SK-N-SH (cell line): ENCODE measurements around the gene ABCG4. TPM values are rescaled to one million over a fixed set of nuclear protein-coding genes. Genes with fewer than 3 reads are reported as not detected.
A peak's percentile ranks its signal among the peaks of the same experiment; 100 is the strongest.

ENCODE experiments used
- CTCF ChIA-PET: fragments of 300-600, 350-600 bp; formaldehyde crosslinking; extraction: SDS; loops from one replicate; lab custom pipeline; 2021; lab: Yijun Ruan, JAX
- POLR2A ChIA-PET: fragments of 350-600 bp; sonication (Branson Sonifier 250); formaldehyde crosslinking; extraction: SDS; loops from one replicate; lab custom pipeline; 2020; ENCODE audit warnings: antibody characterized with exemption, inconsistent platforms; lab: Yijun Ruan, JAX
- DNase-seq: peaks from one replicate; pipeline ENCODE4 v3.0.0; 2012
- H2AFZ ChIP-seq: fragments of 200-600 bp; sonication (generic); 2 replicates; pipeline ENCODE4 v1.8.1; 2016; ENCODE audit warnings: antibody characterized with exemption, mild to moderate bottlenecking, low read depth
- H3F3A ChIP-seq: fragments of 200-600 bp; sonication (generic); replicated peaks from 2 replicates; pipeline ENCODE3; 2016; ENCODE audit warnings: antibody characterized with exemption, mild to moderate bottlenecking; ENCODE audit not compliant: insufficient read depth
- H3K27ac ChIP-seq, 2 experiments: fragments of 200-500 bp in 1 of 2; fragments of 200-600 bp in 1 of 2; sonication (Bioruptor generic) in 1 of 2; sonication (generic), shearing (Covaris generic) in 1 of 2; 2 replicates each; pipeline versions ENCODE4 v1.5.1 to v1.6.1; 2014 to 2016; ENCODE audit warnings: low read depth in 2 of 2, inconsistent platforms in 1 of 2, low read length in 1 of 2, mild to moderate bottlenecking in 1 of 2, mixed read lengths in 1 of 2
- H3K27me3 ChIP-seq: fragments of 200-600 bp; sonication (generic), shearing (Covaris generic); 2 replicates; pipeline ENCODE4 v1.6.1; 2016; ENCODE audit warnings: mixed run types; ENCODE audit not compliant: insufficient read depth
- H3K36me3 ChIP-seq, 2 experiments: fragments of 200-500 bp in 1 of 2; fragments of 200-600 bp in 1 of 2; sonication (Bioruptor generic) in 1 of 2; sonication (generic) in 1 of 2; replicated peaks in 1 of 2; 2 replicates each; pipeline versions ENCODE3 to v1.5.1; 2014 to 2016; ENCODE audit warnings: low read length in 1 of 2, mild to moderate bottlenecking in 1 of 2; ENCODE audit not compliant: insufficient read depth in 2 of 2, control insufficient read depth in 1 of 2
- H3K4me1 ChIP-seq, 2 experiments: fragments of 200-500 bp in 1 of 2; fragments of 200-600 bp in 1 of 2; sonication (Bioruptor generic) in 1 of 2; sonication (generic), shearing (Covaris generic) in 1 of 2; 2 replicates each; pipeline versions ENCODE4 v1.5.1 to v1.6.1; 2014 to 2016; ENCODE audit warnings: low read depth in 1 of 2, low read length in 1 of 2, mixed run types in 1 of 2; ENCODE audit not compliant: insufficient read depth in 2 of 2, control insufficient read depth in 1 of 2
- H3K4me2 ChIP-seq: fragments of 200-600 bp; sonication (generic), shearing (Covaris generic); 2 replicates; pipeline ENCODE4 v1.6.1; 2017; ENCODE audit warnings: mixed run types
- H3K4me3 ChIP-seq, 2 experiments: fragments of 200-500 bp in 1 of 2; fragments of 200-600 bp in 1 of 2; sonication (Bioruptor generic) in 1 of 2; sonication (generic), shearing (Covaris generic) in 1 of 2; 2 replicates each; pipeline versions ENCODE4 v1.5.1 to v1.8.1; 2014 to 2016; ENCODE audit warnings: low read depth in 2 of 2, inconsistent platforms in 1 of 2, low read length in 1 of 2, mild to moderate bottlenecking in 1 of 2, mixed read lengths in 1 of 2, moderate library complexity in 1 of 2
- H3K79me2 ChIP-seq: fragments of 200-600 bp; sonication (generic); 2 replicates; pipeline ENCODE4 v1.8.1; 2017; ENCODE audit warnings: mild to moderate bottlenecking; ENCODE audit not compliant: insufficient read depth
- H3K9ac ChIP-seq: fragments of 200-600 bp; sonication (generic); 2 replicates; pipeline ENCODE4 v1.6.1; 2017; ENCODE audit warnings: mixed run types
- H3K9me2 ChIP-seq: fragments of 200-600 bp; sonication (generic); 2 replicates; pipeline ENCODE4 v1.6.1; 2017; ENCODE audit warnings: mixed run types
- H3K9me3 ChIP-seq: fragments of 200-600 bp; sonication (generic); 2 replicates; pipeline ENCODE4 v1.6.1; 2017; ENCODE audit warnings: mixed run types, mild to moderate bottlenecking, moderate library complexity
- H4K20me1 ChIP-seq: fragments of 200-600 bp; sonication (generic); 2 replicates; pipeline ENCODE4 v1.6.1; 2017; ENCODE audit warnings: mild to moderate bottlenecking, mixed run types; ENCODE audit not compliant: insufficient read depth
- ELF1 ChIP-seq: IDR thresholded peaks from 2 replicates; pipeline ENCODE4 v1.4.0; 2012
- FOXM1 ChIP-seq: IDR thresholded peaks from 2 replicates; pipeline ENCODE4 v1.4.0; 2012; ENCODE audit warnings: low read depth, mild to moderate bottlenecking
- GABPA ChIP-seq: IDR thresholded peaks from 2 replicates; pipeline ENCODE4 v1.4.0; 2012; ENCODE audit warnings: low read depth, mild to moderate bottlenecking
- GATA2 ChIP-seq: sonication (generic); formaldehyde crosslinking; IDR thresholded peaks from 2 replicates; pipeline ENCODE4 v1.5.0; 2020; ENCODE audit warnings: mild to moderate bottlenecking, missing genetic modification reagents
- JUND ChIP-seq: IDR thresholded peaks from 2 replicates; pipeline ENCODE4 v1.4.0; 2012
- MEF2A ChIP-seq: IDR thresholded peaks from 2 replicates; pipeline ENCODE4 v1.4.0; 2012; ENCODE audit warnings: low read depth, borderline replicate concordance
- POLR2AphosphoS5 ChIP-seq: IDR thresholded peaks from 2 replicates; pipeline ENCODE4 v1.6.1; 2012; ENCODE audit warnings: low read depth, low read length
- RAD21 ChIP-seq: IDR thresholded peaks from 2 replicates; pipeline ENCODE4 v1.6.1; 2012; ENCODE audit warnings: mild to moderate bottlenecking, low read length
- REST ChIP-seq: IDR thresholded peaks from 2 replicates; pipeline ENCODE4 v1.6.1; 2012; ENCODE audit warnings: mild to moderate bottlenecking, low read depth, low read length, moderate library complexity
- RFX5 ChIP-seq: IDR thresholded peaks from 2 replicates; pipeline ENCODE4 v1.6.1; 2012; ENCODE audit warnings: mild to moderate bottlenecking, improper control_type of control experiment, low read length
- SIN3A ChIP-seq: IDR thresholded peaks from 2 replicates; pipeline ENCODE4 v1.6.1; 2012; ENCODE audit warnings: low read depth, mild to moderate bottlenecking, low read length, moderate library complexity, borderline replicate concordance
- SMC3 ChIP-seq: IDR thresholded peaks from 2 replicates; pipeline ENCODE4 v1.6.1; 2012; ENCODE audit warnings: low read depth, low read length, improper control_type of control experiment
- TEAD4 ChIP-seq: IDR thresholded peaks from 2 replicates; pipeline ENCODE4 v1.4.0; 2012; ENCODE audit warnings: mild to moderate bottlenecking, borderline replicate concordance; ENCODE audit not compliant: insufficient read depth
- USF1 ChIP-seq: IDR thresholded peaks from 2 replicates; pipeline ENCODE4 v1.4.0; 2012; ENCODE audit warnings: low read depth, borderline replicate concordance
- YY1 ChIP-seq: IDR thresholded peaks from 2 replicates; pipeline ENCODE4 v1.4.0; 2012; ENCODE audit warnings: low read depth, mild to moderate bottlenecking
- WGBS: methylation state at CpG from one replicate; pipeline ENCODE4 v1.1.6; 2017; ENCODE audit warnings: low lambda C conversion rate; 5-methylcytosine and 5-hydroxymethylcytosine counted together
- polyA plus RNA-seq, 3 experiments: library from polyadenylated mRNA; depleted of rRNA; stranded (reverse); fragments of >200 nt; gene quantifications; 2 replicates each; pipeline ENCODE4 v1.2.3, GENCODE V29; 2012
- TF ChIP-seq, protein P1 (sequence below): IDR thresholded peaks from 2 replicates; pipeline ENCODE4; 2012
- TF ChIP-seq, protein P2 (sequence below): IDR thresholded peaks from 2 replicates; pipeline ENCODE4 v1.4.0; 2012; ENCODE audit warnings: low read depth

Gene ABCG4
- polyA plus RNA-seq, 1 of the 3 experiments (the other 2 are of a cell fraction), result 0.72 TPM

DNA sequence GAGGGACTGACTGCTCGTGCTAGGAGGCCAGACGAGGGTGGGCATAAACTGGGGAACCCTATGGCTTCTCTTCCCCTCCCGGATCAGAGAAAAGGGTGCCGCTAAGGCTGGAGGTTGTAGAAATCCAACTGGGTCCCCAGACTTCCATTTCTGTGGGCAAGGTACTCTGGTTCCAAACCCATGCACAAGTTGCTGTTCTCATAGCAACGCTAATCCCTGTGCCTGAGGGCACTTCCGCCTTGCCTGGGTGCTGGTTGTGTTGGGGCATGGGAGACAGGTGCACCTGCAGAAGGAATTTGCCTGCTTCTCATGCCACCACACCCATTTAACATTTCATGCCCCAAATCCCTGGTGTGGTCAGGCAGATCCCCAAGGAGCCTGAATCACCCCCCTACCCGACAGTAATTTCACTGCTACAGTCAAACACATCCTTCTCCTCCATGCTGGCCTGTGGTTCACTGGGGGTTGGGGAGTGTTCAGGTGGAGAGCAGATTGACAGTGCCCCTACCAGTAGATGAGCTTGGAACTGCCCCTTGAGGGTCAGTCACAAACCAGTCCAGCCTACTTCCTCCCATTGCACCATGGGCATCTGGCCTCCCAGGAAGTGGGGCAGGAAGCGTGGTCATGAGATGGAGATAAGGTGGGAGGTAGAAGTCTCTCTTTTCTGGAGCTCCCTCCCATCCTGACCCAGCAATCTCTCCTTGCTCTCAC lies 40.6 kb upstream of the ABCG4 start:
- Histone ChIP-seq H3K4me3 (peak overlapping the region; percentile 85 to 86), H4K20me1 (no peaks in the 10 kb centered on the region), H3K9me2 (no peaks in the 10 kb centered on the region), H3K9me3 (no peaks in the 10 kb centered on the region), H3K4me1 (peaks cover 24 to 27% of the 10 kb centered on the region in 2 experiments), H3K4me2 (peak overlapping the region; percentile 98), H3K9ac (peak overlapping the region; percentile 81), H3K27me3 (no peaks in the 10 kb centered on the region), H2AFZ (peak overlapping the region; percentile 75), H3F3A (peaks cover 12% of the 10 kb centered on the region), H3K79me2 (peaks cover 35% of the 10 kb centered on the region; the same call in 1 of the 2 replicates), H3K36me3 (peaks cover 0 to 17% of the 10 kb centered on the region in 2 experiments), H3K27ac (no peak overlapping the region; a peak in 1 of 4 replicates)
- WGBS, result 44% methylated on average over 5 of the region's 8 CpGs
- POLR2A ChIA-PET, result interaction anchor here (1.0 to 4.3 kb wide), 4 partner anchors 9 to 209 kb away, joined by 3 to 17 read pairs (median 6); partner anchors contain the start of genes HMBS and MCAM
- peak; percentile 49 for DNase-seq
- CTCF ChIA-PET, result interaction anchor here (0.6 to 4.5 kb wide), 3 partner anchors 37 to 98 kb away, joined by 3 to 15 read pairs (median 4); partner anchors contain the start of gene CBL
- TF ChIP-seq GATA2 (CRISPR knock-in tag) (no peak), GABPA (peak; percentile 47; the same call in 1 of the 2 replicates), REST (no peak), ELF1 (peak; percentile 46)
- TF ChIP-seq, protein P1, sequence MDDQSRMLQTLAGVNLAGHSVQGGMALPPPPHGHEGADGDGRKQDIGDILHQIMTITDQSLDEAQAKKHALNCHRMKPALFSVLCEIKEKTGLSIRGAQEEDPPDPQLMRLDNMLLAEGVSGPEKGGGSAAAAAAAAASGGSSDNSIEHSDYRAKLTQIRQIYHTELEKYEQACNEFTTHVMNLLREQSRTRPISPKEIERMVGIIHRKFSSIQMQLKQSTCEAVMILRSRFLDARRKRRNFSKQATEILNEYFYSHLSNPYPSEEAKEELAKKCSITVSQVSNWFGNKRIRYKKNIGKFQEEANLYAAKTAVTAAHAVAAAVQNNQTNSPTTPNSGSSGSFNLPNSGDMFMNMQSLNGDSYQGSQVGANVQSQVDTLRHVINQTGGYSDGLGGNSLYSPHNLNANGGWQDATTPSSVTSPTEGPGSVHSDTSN, result peak; percentile 73

- H3F3A ChIP-seq, result peaks cover 7% of the 10 kb centered on the region
- no peaks in the 10 kb centered on the region for H3K9me2 ChIP-seq
- no peak overlapping the region; the same call in 1 of the 2 replicates for H2AFZ ChIP-seq
- TF ChIP-seq, protein P2, sequence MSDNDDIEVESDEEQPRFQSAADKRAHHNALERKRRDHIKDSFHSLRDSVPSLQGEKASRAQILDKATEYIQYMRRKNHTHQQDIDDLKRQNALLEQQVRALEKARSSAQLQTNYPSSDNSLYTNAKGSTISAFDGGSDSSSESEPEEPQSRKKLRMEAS, result no peak
- TF ChIP-seq RFX5 (no peak), GABPA (no peak), RAD21 (no peak), SMC3 (no peak), USF1 (no peak), MEF2A (no peak), POLR2AphosphoS5 (no peak), YY1 (no peak), ELF1 (no peak), FOXM1 (no peak), GATA2 (CRISPR knock-in tag) (no peak), SIN3A (no peak), TEAD4 (no peak), JUND (no peak)
- H3K9ac ChIP-seq, result no peak overlapping the region
- WGBS, result 92% methylated on average over 2 of the region's 2 CpGs
- H3K27ac ChIP-seq, result no peak overlapping the region; a peak in 1 of 4 replicates
- no peaks in the 10 kb centered on the region for H4K20me1 ChIP-seq
- peaks cover 30% of the 10 kb centered on the region; the same call in 1 of the 2 replicates for H3K79me2 ChIP-seq
- H3K27me3 ChIP-seq, result no peaks in the 10 kb centered on the region
- no peak for DNase-seq
- CTCF ChIA-PET, result interaction anchor here (1.0 to 4.5 kb wide), 5 partner anchors 14 to 215 kb away, joined by 3 to 15 read pairs (median 7); partner anchors contain the start of gene CBL
- H3K9me3 ChIP-seq, result no peaks in the 10 kb centered on the region
- POLR2A ChIA-PET, result interaction anchor here (1.0 to 4.3 kb wide), 3 partner anchors 9 to 14 kb away, joined by 3 to 17 read pairs (median 3); partner anchors contain the start of gene HINFP
- H3K36me3 ChIP-seq, result peaks cover 0 to 20% of the 10 kb centered on the region in 2 experiments
- H3K4me1 ChIP-seq, result peaks cover 19 to 25% of the 10 kb centered on the region in 2 experiments
- peak overlapping the region; percentile 85 to 86; a peak in 3 of 4 replicates for H3K4me3 ChIP-seq
- H3K4me2 ChIP-seq, result peak overlapping the region; percentile 98
Observed at GRCh38 chr11:119108857-119109221, 40.0 kb upstream of the ABCG4 start.
